ENCODE data around the gene TBX18.

DNA sequence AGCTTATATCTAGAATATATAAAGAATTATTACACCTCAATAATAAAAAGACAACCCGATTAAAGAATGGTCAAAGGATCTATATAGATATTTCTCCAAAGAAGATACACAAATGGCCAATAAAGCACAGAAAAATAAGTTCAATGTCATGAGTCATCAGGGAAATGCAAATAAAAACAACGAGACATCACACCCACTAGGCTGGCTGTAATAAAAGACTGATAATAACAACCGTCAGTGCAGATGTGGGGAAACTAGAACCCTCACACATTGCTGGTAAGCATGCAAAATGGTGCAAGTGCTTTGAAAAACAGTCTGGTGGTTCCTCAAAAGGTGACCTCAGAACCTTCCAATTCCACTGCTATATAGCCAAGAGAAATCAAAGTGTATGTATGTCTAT, 33.0 kb downstream of the TBX18 start:
- TF ChIP-seq, protein P1, sequence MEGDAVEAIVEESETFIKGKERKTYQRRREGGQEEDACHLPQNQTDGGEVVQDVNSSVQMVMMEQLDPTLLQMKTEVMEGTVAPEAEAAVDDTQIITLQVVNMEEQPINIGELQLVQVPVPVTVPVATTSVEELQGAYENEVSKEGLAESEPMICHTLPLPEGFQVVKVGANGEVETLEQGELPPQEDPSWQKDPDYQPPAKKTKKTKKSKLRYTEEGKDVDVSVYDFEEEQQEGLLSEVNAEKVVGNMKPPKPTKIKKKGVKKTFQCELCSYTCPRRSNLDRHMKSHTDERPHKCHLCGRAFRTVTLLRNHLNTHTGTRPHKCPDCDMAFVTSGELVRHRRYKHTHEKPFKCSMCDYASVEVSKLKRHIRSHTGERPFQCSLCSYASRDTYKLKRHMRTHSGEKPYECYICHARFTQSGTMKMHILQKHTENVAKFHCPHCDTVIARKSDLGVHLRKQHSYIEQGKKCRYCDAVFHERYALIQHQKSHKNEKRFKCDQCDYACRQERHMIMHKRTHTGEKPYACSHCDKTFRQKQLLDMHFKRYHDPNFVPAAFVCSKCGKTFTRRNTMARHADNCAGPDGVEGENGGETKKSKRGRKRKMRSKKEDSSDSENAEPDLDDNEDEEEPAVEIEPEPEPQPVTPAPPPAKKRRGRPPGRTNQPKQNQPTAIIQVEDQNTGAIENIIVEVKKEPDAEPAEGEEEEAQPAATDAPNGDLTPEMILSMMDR (IDR thresholded peaks at IDR 0.05 in 8 of 11, conservative IDR thresholded peaks at IDR 0.05 in 3 of 11), result no peak
- no peak for TF ChIP-seq POLR2AphosphoS5 (IDR thresholded peaks at IDR 0.05)
- no peak for TF ChIP-seq POLR2A (IDR thresholded peaks at IDR 0.05)
